HG03066 (cell line): ENCODE data around the gene HENMT1.

Experiments
- ATAC-seq: cut with Tn5 transposase; IDR thresholded peaks from one replicate; pipeline ENCODE4 v1.9.1; 2021; ENCODE audit warnings: low read depth; ENCODE audit not compliant: unreplicated experiment

Gene HENMT1

GRCh38 chr1:108634521-108634920, 26.4 kb downstream of the HENMT1 start:
- no peak for ATAC-seq

- ATAC-seq: no peak
Observed at GRCh38 chr1:108628665-108629064, 32.2 kb downstream of the HENMT1 start.

GRCh38 chr1:108627951-108628350, 32.9 kb downstream of the HENMT1 start:
- no peak for ATAC-seq

GRCh38 chr1:108627256-108627655, 33.6 kb downstream of the HENMT1 start:
- ATAC-seq: no peak

- no peak for ATAC-seq
Observed at GRCh38 chr1:108624069-108624468, 36.8 kb downstream of the HENMT1 start.

GRCh38 chr1:108617724-108618056, 43.2 kb downstream of the HENMT1 start:
- no peak for ATAC-seq

GRCh38 chr1:108617008-108617723, 43.7 kb downstream of the HENMT1 start:
- ATAC-seq: no peak

GRCh38 chr1:108615544-108615943, 45.3 kb downstream of the HENMT1 start:
- ATAC-seq: no peak

GRCh38 chr1:108612496-108612895, 48.4 kb downstream of the HENMT1 start:
- ATAC-seq: no peak

- no peak for ATAC-seq
Observed at GRCh38 chr1:108611984-108612383, 48.9 kb downstream of the HENMT1 start.

GRCh38 chr1:108610073-108610472, 50.8 kb downstream of the HENMT1 start:
- no peak for ATAC-seq

- no peak for ATAC-seq
Observed at GRCh38 chr1:108609483-108610049, 51.3 kb downstream of the HENMT1 start.

- ATAC-seq: no peak
Observed at GRCh38 chr1:108606478-108606877, 54.4 kb downstream of the HENMT1 start.

GRCh38 chr1:108605633-108606032, 55.3 kb downstream of the HENMT1 start:
- ATAC-seq: no peak

GRCh38 chr1:108601708-108602410, 59.0 kb downstream of the HENMT1 start:
- no peak for ATAC-seq

- no peak for ATAC-seq
Observed at GRCh38 chr1:108600504-108600903, 60.4 kb downstream of the HENMT1 start.

- no peak for ATAC-seq
Observed at GRCh38 chr1:108598340-108598739, 62.6 kb downstream of the HENMT1 start.
